GM23338 (cell line): Measurements from ENCODE around the gene LCN6.

Experiments used
- CREB1 ChIP-seq: fragments of 250-450 bp; sonication (Bioruptor Pico); IDR thresholded peaks from 2 replicates; pipeline ENCODE4 v1.5.0; 2020; ENCODE audit warnings: low read depth, mild to moderate bottlenecking, moderate library complexity
- CTCF ChIP-seq, 2 experiments: fragments of 200-600 bp in 1 of 2; sonication (generic) in 1 of 2; conservative IDR thresholded peaks; 2 replicates each; pipeline versions ENCODE4 v1.5.1 to v1.6.1; 2016 to 2017; ENCODE audit warnings: antibody characterized with exemption in 2 of 2, low read depth in 2 of 2, mild to moderate bottlenecking in 2 of 2, moderate library complexity in 1 of 2
- ETS1 ChIP-seq: IDR thresholded peaks from 2 replicates; pipeline ENCODE4 v1.6.1; 2016; ENCODE audit warnings: antibody characterized with exemption
- EZH2 ChIP-seq: fragments of 200-600 bp; sonication (generic); IDR thresholded peaks from one replicate; pipeline ENCODE4 v1.8.0; 2017; ENCODE audit warnings: antibody characterized with exemption, mild to moderate bottlenecking, low read depth; ENCODE audit not compliant: unreplicated experiment
- EZH2phosphoT487 ChIP-seq: fragments of 200-600 bp; sonication (generic); IDR thresholded peaks from one replicate; pipeline ENCODE4 v1.8.1; 2018; ENCODE audit warnings: antibody characterized with exemption; ENCODE audit not compliant: unreplicated experiment
- POLR2AphosphoS5 ChIP-seq: IDR thresholded peaks from 2 replicates; pipeline ENCODE4 v1.6.1; 2016; ENCODE audit warnings: antibody characterized with exemption, low read depth
- REST ChIP-seq: IDR thresholded peaks from one replicate; pipeline ENCODE4 v1.6.1; 2018; ENCODE audit warnings: antibody characterized with exemption; ENCODE audit not compliant: unreplicated experiment
- STAT1 ChIP-seq: IDR thresholded peaks from one replicate; pipeline ENCODE4 v1.6.1; 2016; ENCODE audit warnings: antibody characterized with exemption; ENCODE audit not compliant: unreplicated experiment
- ZNF114 ChIP-seq: fragments of 250-450 bp; sonication (Bioruptor Pico); IDR thresholded peaks from 2 replicates; pipeline ENCODE4 v1.5.0; 2020; ENCODE audit warnings: mild to moderate bottlenecking, moderate library complexity
- ZNF331 ChIP-seq: fragments of 250-450 bp; sonication (Bioruptor Pico); IDR thresholded peaks from 2 replicates; pipeline ENCODE4 v1.5.0; 2020; ENCODE audit warnings: low read depth, mild to moderate bottlenecking, moderate library complexity

GRCh38 chr9:136740491-136740890 is 7.8 kb downstream of the LCN6 start:
- TF ChIP-seq CREB1 (CRISPR knock-in tag) (no peak), CTCF (conservative IDR thresholded peaks at IDR 0.05; ENCODE audit: low read depth in 2 of 2) (no peak), EZH2phosphoT487 (no peak), POLR2AphosphoS5 (no peak), ZNF331 (CRISPR knock-in tag) (no peak), EZH2 (no peak), STAT1 (no peak), REST (no peak), ETS1 (no peak), ZNF114 (CRISPR knock-in tag) (no peak)
